Esophagus muscularis mucosa (tissue), 4 donors: ENCODE results near the gene ADCY5.
A peak's percentile ranks its signal among the peaks of the same experiment; 100 is the strongest.

Experiments used
- EP300 ChIP-seq: sonication (generic); formaldehyde crosslinking; IDR thresholded peaks from one replicate; pipeline ENCODE4 v1.6.1; 2017; ENCODE audit warnings: antibody characterized with exemption
- POLR2A ChIP-seq: fragments of 450-650 bp; IDR thresholded peaks from one replicate; pipeline ENCODE4 v1.6.1; 2017; ENCODE audit warnings: antibody characterized with exemption, moderate library complexity, mild to moderate bottlenecking, low read depth
- POLR2AphosphoS5 ChIP-seq, 2 donors: sonication (generic); formaldehyde crosslinking; IDR thresholded peaks; one replicate each; pipeline ENCODE4 v1.6.1; 2017; ENCODE audit warnings: antibody characterized with exemption in 2 of 2
- TF ChIP-seq, protein P1 (sequence below), 3 experiments: fragments of 200-600 bp in 2 of 3; fragments of 450-650 bp in 1 of 3; sonication (generic) in 2 of 3; IDR thresholded peaks; one replicate each; pipeline ENCODE4 v1.5.1; 2017 to 2019; ENCODE audit warnings: antibody characterized with exemption in 3 of 3, mild to moderate bottlenecking in 2 of 3, moderate library complexity in 1 of 3

DNA sequence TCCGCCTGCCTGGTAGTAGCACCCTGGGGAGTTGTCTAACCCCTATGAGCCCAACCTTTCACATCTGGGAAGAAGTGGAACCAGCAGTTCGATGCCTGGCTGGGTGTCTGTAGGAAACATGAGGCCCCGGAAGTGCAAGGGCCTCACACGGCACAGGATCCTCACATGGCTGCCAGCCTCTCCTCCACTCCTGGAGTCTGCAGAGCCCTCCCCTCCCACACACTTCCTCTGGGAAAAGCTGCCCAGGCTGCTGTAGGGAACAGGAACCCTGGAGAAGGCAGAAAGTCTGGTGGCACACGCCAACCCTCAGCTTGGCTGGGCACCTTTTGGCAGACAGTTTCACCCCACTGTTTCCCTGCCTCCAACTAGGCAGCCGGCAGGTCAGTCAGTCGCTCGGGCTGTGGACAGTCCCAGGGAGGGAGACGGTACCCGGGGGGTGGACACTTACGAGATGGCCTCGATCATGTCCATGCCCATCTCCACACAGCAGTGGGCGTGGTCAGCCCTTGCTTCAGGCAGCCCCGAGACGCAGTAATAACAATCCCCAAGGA is 118.4 kb downstream of the ADCY5 start:
- TF ChIP-seq, protein P1, sequence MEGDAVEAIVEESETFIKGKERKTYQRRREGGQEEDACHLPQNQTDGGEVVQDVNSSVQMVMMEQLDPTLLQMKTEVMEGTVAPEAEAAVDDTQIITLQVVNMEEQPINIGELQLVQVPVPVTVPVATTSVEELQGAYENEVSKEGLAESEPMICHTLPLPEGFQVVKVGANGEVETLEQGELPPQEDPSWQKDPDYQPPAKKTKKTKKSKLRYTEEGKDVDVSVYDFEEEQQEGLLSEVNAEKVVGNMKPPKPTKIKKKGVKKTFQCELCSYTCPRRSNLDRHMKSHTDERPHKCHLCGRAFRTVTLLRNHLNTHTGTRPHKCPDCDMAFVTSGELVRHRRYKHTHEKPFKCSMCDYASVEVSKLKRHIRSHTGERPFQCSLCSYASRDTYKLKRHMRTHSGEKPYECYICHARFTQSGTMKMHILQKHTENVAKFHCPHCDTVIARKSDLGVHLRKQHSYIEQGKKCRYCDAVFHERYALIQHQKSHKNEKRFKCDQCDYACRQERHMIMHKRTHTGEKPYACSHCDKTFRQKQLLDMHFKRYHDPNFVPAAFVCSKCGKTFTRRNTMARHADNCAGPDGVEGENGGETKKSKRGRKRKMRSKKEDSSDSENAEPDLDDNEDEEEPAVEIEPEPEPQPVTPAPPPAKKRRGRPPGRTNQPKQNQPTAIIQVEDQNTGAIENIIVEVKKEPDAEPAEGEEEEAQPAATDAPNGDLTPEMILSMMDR (IDR thresholded peaks at IDR 0.05), result no peak
- TF ChIP-seq POLR2A, result no peak
- TF ChIP-seq POLR2AphosphoS5 (IDR thresholded peaks at IDR 0.05), result peak in 1 of 2 donors; percentile 58
- TF ChIP-seq EP300, result peak; percentile 36
